Iris pigment epithelial cell (primary cell): ENCODE results near the gene IL1A.

Experiments used
- DNase-seq: peaks from one replicate; pipeline ENCODE4 v3.0.0-alpha.2; 2011; ENCODE audit warnings: low read depth

Gene IL1A

GRCh38 chr2:112818094-112818902, 34.0 kb upstream of the IL1A start:
- DNase-seq, result no peak

GRCh38 chr2:112817082-112817689, 32.9 kb upstream of the IL1A start:
- DNase-seq, result no peak

GRCh38 chr2:112814278-112814677, 30.0 kb upstream of the IL1A start:
- peak; percentile 55 for DNase-seq

GRCh38 chr2:112813280-112813966, 29.1 kb upstream of the IL1A start:
- no peak for DNase-seq

GRCh38 chr2:112812318-112813267, 28.3 kb upstream of the IL1A start:
- peak; percentile 91 for DNase-seq

DNA sequence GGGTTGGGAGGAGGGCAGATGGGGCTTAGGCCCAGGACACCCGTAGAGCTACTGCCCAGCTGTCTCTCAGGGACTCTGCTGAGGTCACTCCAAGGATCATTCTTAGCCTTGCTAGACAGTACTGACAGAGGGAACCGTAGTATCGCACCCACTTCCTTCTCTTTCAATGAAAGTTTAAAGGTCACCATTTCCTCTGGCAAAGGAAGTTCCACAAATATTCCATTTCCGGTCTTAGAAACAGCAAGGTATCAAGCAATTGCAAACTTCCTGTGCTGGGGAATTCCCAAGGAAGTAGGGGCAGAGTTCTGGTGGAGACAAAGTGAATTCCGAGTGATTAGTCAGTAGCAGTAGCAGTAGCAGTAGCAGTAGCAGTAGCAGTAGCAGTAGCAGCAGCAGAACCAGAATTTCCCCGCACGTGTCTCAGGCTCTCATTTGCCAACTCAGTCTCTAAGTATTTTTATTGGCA, 27.6 kb upstream of the IL1A start:
- peak; percentile 89 for DNase-seq

DNA sequence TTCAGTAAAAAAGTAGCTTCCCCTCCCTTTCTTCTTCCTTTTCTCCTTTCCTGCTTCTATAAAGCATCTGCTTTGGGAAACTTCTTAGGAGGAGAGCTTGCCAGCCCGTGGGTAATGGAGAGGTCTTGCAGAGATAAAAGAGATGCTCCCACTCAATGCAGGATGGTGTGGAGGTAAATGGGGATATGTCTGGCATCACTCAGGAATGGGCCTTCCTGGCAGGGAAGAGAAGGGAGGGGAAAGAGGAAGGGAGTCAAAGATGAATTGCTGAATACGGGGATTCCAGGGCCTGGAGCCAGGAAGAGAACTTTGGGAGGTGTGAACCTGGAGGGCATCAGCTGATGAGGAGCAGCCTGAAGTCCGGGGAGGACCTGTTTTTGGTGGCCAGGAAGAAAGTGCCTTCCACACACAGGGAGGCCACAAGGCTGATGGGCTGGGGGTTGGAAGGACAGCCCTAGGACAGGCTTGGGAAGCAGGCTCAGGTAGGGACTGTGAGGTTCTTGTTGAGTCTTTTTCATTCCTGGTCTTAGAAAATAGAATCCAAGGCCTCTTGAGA, 27.1 kb upstream of the IL1A start:
- no peak for DNase-seq

DNA sequence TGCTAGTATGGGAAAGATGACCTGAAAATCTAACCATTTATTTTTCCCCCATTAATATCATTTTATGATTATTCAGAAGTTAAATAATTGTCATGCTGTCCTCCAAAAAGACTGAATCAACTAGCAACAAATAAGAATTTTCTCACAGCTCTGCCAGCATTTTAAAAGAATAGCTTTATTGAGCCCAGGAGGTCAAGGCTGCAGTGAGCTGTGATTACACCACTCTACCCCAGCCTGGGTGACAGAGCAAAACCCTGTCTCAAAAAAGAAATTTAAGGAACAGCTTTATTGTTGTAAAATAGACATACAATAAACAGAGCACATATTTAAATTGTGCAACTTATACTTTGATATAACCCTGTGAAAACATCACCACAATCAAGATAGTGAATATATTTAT, 24.8 kb upstream of the IL1A start:
- DNase-seq, result no peak

GRCh38 chr2:112807233-112807807, 23.0 kb upstream of the IL1A start:
- no peak for DNase-seq

DNA sequence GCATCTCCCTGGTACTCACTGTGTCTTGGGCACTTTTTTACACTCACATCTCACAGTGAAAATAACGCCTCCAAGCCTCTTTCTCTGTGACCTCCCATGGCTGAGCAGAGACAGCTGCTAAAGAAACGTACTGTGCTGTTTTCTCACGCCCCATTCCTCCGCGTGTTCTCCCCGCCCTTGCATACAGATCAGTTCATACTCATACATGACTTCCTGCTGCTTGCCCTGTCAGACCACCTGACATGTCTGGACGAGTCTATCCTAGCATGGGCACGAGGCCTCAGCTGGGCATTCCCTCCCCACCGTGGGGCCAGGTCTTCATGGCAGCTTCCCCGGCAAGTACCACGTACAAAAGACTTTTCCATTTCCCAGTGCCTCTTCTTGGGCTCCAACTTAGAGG, 21.2 kb upstream of the IL1A start:
- no peak for DNase-seq

GRCh38 chr2:112803691-112804521, 19.6 kb upstream of the IL1A start:
- peak; percentile 94 for DNase-seq

- no peak for DNase-seq
Measured at GRCh38 chr2:112800881-112801583, 16.7 kb upstream of the IL1A start.

DNA sequence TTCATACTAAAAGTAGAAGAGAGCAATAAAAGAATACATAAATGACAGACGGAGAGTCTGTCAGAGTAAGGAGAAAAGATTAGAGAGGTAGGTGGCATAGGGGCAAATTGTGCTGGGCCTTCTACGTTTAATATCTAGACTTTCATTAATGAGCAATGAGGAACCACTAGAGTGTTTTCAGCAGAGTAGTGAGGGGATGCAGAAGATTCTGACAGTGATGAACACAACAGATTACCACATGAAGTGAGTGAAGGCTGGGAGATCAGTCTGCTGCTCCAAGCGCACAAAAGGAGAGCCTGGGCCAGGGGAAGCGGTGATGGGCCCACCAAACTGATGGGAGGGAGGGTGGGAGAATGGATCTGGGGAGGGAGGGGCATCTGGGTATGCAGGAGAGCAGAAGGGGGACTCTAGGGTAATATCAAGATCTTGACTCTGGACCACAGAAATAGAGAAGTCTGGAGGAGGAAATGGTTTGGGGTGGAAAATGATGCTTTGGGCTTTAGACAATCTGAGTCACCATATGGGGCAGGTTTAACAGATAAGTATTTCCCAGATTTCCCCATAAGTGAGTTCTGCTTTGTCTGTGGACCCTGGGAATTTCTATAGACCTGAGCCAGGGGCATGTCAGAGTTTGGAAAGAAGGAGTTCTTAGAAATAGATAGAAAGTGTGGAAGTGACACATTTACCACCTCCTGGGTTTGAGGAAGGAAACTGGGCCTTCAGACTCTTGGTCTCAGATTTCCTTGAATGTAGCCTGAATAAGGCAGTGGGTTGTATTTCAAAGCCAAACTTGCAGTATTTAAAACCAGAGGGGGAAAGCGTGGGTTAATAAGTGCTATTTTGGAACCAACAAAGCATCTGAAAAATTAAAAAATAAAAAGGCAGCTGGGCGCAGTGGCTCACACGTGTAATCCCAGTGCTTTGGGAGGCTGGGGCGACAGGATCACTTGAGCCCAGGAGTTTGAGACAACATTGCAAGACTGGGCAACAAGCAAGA, 15.0 kb upstream of the IL1A start:
- peak; percentile 37 for DNase-seq

DNA sequence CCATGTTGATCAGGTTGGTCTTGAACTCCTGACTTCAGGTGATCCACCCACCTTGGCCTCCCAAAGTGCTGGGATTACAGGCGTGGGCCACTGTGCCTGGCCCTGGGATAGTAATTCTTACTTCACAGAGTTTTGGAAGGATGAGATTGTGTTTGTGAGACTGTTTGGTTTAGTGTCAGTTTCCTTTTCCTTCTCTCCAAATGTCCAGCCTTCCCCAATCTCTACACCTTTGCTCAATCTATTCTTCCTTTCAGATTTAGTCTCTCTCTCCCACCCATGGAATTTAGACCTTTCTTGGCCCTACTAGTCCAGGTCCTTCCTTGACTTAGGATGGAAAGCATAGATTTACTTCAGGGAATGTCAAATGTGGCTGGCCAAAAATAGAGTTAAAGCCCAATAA, 12.2 kb upstream of the IL1A start:
- no peak for DNase-seq

DNA sequence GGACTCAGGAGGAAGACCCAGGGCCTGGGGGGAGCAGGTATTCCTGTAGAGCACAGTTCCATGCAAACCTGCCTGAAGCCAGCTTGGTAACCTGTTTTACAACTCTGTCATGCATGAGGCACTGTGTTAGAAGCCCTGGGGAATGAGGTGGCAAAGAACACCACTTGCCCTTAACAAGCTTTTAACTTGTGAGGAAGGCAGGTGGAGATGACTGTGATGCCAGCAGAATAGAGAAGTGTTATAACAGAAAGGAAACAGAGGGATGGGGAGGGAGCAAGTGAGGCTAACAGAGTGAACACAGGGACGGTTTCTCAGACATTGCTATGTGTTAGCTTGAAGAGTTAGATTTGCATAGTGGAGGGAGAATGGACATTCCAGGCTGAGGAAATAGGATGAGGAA, 11.5 kb upstream of the IL1A start:
- no peak for DNase-seq

- no peak for DNase-seq
Measured at GRCh38 chr2:112794841-112795240, 10.5 kb upstream of the IL1A start.

GRCh38 chr2:112794131-112794733, 9.9 kb upstream of the IL1A start:
- peak; percentile 95 for DNase-seq

GRCh38 chr2:112793449-112793978, 9.2 kb upstream of the IL1A start:
- DNase-seq, result peak; percentile 46
